Rectal smooth muscle tissue (tissue), 1 donor: Measurements from ENCODE around the gene RAD51B.
"Not testable (repeated sequence)": the region's sequence is repeated elsewhere in the genome, so short reads cannot be mapped to it uniquely, and the experiment has no call there.

Experiments used
- H3K27ac ChIP-seq: one replicate; pipeline ENCODE4 v1.7.0; 2013; ENCODE audit warnings: low read depth, low read length, inconsistent platforms
- H3K27me3 ChIP-seq: one replicate; pipeline ENCODE4 v1.7.0; 2013; ENCODE audit warnings: low read length; ENCODE audit not compliant: control insufficient read depth, insufficient read depth
- H3K36me3 ChIP-seq: one replicate; pipeline ENCODE4 v1.7.0; 2013; ENCODE audit warnings: low read length; ENCODE audit not compliant: control insufficient read depth, insufficient read depth
- H3K4me1 ChIP-seq: one replicate; pipeline ENCODE4 v1.7.0; 2013; ENCODE audit warnings: low read length; ENCODE audit not compliant: control insufficient read depth, insufficient read depth
- H3K4me3 ChIP-seq: one replicate; pipeline ENCODE4 v1.7.0; 2013; ENCODE audit warnings: low read length
- H3K9ac ChIP-seq: one replicate; pipeline ENCODE4 v1.7.0; 2013; ENCODE audit warnings: low read length

The RAD51B gene

DNA sequence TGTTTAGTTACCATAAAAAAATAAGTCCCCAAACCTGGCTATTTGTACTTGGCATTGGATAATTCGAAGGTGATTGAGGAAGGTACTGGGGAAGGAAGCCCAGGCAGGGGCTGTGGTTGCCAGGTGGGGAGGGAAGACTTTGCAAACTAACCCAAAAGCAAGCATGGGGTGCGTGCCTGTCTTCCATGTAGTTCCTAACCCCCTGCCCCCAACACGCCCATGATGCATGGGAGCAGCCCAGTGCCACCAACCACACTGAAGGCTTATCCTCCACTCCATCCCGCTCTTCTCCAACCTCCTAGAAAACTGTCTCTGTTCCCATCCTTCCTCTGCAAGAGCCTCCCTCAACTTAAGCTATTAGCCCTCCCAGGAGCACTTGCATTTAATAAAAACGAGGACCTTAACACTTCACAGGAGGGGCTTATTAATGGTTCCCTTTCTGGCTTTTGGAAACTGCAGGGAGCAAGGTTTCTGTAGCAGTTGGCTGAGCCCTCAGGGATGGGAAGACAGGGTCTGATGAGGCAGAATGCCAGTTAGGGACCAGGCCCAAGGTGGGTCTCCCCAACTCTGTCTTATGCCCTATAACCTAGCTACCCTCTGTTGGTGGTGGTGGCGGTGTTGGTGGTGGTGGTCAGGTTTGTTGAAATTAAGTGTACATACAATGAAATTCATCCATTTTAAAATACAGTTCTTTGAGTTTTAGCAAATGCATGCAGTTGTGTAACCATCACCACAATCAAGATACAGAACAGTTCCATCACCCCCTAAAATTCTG is 877.3 kb downstream of the RAD51B start:
- no peak overlapping the region for H3K9ac ChIP-seq
- H3K27ac ChIP-seq = no peak overlapping the region
- no peak overlapping the region for H3K4me3 ChIP-seq
- no peaks in the 10 kb centered on the region for H3K4me1 ChIP-seq
- no peaks in the 10 kb centered on the region for H3K36me3 ChIP-seq
- H3K27me3 ChIP-seq = no peaks in the 10 kb centered on the region

DNA sequence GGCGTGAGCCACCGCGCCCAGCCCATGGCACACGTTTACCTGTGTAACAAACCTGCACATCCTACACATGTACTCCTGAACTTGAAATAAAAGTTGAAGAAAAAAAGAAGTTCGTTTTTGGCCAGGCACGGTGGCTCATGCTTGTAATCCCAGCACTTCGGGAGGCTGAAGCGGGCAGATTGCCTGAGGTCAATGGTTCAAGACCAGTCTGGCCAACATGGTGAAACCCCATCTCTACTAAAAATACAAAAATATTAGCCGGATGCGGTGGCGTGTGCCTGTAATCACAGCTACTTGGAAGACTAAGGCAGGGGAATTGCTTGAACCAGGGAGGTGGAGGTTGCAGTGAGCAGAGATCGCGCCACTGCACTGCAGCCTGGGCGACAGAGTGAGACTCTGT is 879.2 kb downstream of the RAD51B start:
- H3K36me3 ChIP-seq, H3K27ac ChIP-seq, H3K4me1 ChIP-seq, H3K27me3 ChIP-seq, H3K9ac ChIP-seq, H3K4me3 ChIP-seq: not testable (repeated sequence)

DNA sequence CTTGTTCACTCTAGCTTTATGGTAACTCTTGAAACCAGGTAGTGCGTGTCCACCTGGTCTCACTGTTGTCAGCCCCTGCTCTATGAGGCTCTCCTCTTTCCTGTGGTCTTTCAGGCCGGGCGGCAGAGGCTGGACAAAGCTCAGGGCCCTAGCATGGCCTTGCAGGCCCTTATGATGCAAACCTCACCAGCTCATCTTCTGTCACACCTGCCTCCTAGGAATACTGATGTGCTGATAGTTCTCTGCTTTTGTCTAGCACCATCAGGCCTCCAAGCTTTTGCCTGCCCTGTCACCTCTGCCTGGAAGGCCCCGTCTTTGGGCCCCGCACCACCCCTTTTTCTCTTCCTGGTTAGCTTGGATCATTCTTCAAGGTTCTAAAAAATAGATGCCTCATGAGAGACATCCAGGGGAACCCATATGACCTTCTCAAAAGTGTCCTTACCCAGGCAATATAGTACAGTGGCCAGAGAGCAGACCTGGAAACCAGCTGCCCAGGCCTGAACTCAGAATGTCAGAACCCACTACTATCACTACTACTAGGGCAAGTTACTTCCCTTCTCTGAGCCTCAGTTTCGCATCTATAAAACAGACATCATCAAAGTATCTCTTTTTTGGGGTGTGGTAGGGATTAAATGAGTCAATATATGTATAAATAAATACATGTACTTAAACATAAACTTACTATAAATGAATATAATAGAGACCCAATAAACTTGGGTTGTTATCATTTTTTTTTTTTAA is 881.6 kb downstream of the RAD51B start:
- no peak overlapping the region for H3K27ac ChIP-seq
- no peak overlapping the region for H3K9ac ChIP-seq
- H3K4me1 ChIP-seq = no peaks in the 10 kb centered on the region
- H3K4me3 ChIP-seq = no peak overlapping the region
- H3K27me3 ChIP-seq = no peaks in the 10 kb centered on the region
- H3K36me3 ChIP-seq = no peaks in the 10 kb centered on the region

DNA sequence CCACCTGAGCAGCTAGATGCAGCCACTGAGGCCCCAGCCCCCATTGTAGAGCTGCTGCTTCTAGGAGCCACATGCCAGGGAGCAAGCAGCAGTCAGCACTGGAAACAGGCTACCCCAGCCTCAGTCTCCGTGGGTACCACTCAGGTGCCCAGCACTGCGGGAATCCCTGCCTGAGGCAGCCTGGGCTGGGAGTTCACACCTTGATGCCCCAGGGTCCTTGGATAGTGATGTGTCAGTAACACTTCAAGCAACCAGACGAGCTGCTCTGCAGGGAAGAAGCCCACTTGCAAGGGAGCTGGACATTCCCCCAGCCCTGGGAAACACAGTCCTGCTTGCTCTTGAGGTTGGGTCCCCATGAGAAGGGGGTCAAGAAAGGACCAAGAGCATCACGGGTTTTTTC is 882.6 kb downstream of the RAD51B start:
- no peaks in the 10 kb centered on the region for H3K4me1 ChIP-seq
- no peaks in the 10 kb centered on the region for H3K36me3 ChIP-seq
- H3K4me3 ChIP-seq = no peak overlapping the region
- H3K27ac ChIP-seq = no peak overlapping the region
- no peak overlapping the region for H3K9ac ChIP-seq
- no peaks in the 10 kb centered on the region for H3K27me3 ChIP-seq

DNA sequence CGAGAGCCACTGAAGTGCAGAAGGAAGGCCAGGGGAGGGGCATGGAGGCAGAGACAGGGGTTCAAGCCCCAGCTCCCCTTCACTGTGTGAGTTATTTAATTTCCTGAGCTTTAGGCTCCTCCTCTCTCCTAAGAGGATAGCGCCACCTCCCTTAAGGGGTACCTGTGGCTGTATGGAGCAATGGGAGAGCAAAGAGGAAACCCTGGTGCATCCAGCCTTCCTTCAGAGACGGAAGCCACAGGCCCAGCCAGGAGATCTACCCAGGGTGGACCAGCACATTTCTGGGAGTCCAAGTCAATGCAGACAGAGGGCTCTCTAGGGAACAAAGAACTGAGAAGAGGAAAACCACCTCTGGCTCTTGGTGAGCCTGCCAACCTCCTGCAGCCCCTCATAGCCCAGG is 883.0 kb downstream of the RAD51B start:
- H3K4me3 ChIP-seq = no peak overlapping the region
- H3K27me3 ChIP-seq = no peaks in the 10 kb centered on the region
- no peak overlapping the region for H3K9ac ChIP-seq
- no peak overlapping the region for H3K27ac ChIP-seq
- H3K4me1 ChIP-seq = no peaks in the 10 kb centered on the region
- no peaks in the 10 kb centered on the region for H3K36me3 ChIP-seq

DNA sequence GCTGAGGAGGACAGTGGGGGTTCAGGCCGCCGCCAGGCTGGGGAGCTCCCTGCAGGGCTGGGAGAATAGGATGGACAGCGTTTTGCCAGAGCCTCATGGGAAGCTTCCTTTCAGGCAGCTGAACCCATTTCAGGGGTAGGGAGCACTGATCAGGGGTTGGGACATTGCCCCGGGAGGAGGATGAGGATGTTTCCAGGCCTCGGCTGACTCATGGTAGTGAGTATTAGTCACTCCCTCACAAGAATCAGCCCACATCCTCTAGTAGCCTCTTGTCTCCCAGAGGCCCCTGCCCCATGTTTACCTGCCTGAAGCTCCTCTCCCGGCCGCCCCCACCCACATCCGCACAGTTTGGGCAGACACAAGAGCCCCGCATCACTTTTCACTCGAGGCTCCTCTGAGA is 883.5 kb downstream of the RAD51B start:
- H3K27ac ChIP-seq = no peak overlapping the region
- no peaks in the 10 kb centered on the region for H3K4me1 ChIP-seq
- no peaks in the 10 kb centered on the region for H3K36me3 ChIP-seq
- no peak overlapping the region for H3K9ac ChIP-seq
- H3K4me3 ChIP-seq = no peak overlapping the region
- H3K27me3 ChIP-seq = no peaks in the 10 kb centered on the region

DNA sequence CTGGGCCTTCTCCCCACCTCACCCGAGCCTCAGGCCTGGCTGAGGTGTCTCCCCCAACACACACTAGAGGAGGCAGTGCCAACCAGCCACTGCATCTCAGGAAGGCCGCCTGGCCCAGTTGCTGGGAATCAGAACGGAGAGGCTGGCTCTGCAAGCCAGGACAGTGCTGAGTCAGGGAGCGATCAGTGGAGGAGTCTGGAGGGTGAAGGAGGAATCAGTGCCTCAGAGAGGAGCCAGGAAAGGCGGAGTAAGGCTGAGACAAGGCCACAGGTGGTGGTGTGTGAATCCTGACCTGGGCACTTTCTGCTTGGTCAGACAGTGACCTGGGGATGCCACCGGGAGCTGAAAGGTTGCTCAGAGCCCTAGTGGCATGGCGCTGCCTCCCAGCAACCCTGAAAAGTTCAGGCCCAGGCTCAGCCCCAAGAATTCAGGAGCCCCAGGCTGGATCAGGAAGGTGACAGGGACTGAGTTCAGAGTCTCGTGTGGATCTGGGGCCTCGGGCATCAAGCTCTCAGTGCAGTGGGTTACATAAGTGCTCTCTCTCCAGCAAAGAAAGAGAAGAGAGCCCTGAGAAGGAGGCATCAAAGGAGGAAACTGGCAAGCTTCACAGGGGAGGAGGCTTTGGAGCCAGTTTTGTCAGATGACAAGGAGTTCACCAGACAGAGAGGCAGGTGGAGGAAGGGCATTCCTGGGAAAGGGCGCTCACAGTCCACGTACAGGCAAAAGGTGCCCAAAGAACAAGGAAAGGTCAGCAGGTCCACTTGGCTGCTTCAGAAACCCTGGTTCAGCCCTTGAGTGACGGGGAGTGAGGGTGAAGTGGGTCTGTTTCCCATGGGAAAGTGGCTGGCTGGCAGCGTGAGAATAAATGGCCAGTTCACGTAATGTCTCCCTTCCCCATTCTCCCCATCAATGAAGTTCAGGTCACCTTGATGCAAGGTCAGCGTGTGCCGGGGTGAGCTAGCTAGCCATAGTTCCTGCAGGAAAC is 885.4 kb downstream of the RAD51B start:
- Histone ChIP-seq H3K36me3 (no peaks in the 10 kb centered on the region), H3K4me1 (no peaks in the 10 kb centered on the region), H3K27me3 (no peaks in the 10 kb centered on the region), H3K27ac (no peak overlapping the region), H3K9ac (no peak overlapping the region), H3K4me3 (no peak overlapping the region)

DNA sequence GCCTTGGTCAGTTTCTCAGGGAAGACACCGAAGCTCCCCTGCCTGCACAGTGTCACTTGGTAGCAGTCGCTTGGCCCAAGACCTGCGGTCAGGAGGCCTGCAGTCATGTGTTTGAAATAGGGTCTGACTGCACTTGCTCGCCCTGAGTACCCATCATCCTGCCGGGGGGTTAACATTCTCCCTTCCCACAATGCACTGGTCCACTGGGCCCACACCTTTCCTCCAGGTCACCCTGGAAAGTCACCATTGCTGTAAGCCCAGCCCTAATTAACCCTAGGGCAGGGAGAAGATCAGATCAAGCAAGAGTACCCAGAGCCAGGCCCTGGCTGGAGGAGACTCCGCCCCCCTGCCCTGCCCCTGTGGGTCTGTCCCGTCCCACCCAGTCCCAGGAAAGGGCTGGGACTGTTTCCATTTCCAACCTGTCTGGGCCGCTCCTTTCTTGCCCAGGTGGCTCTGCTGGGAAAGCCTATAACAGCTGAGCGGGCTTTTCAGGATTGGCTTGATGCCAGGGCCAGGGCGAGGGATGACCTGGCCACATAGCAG is 886.2 kb downstream of the RAD51B start:
- no peaks in the 10 kb centered on the region for H3K27me3 ChIP-seq
- no peaks in the 10 kb centered on the region for H3K36me3 ChIP-seq
- H3K4me3 ChIP-seq = no peak overlapping the region
- H3K4me1 ChIP-seq = no peaks in the 10 kb centered on the region
- H3K27ac ChIP-seq = no peak overlapping the region
- no peak overlapping the region for H3K9ac ChIP-seq

DNA sequence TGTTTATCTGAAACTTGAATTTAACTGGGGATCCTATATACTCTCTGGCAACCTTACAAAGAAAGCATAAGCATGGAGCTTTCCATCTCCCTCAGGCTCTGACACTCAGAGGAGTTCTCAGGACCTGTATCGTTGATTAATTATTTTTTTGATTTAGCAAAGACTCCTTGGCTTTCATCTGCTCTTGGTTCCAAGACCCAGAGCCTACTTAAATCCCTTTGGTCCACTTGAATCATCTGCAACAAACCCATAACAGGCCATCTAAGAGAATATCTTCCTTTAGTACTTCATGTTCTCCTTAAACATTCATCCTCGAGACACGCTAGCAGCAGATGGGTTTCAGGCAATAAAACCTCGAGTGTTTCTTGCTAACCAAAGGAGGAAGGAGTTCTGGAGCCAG is 887.9 kb downstream of the RAD51B start:
- H3K4me1 ChIP-seq = no peaks in the 10 kb centered on the region
- no peaks in the 10 kb centered on the region for H3K27me3 ChIP-seq
- no peaks in the 10 kb centered on the region for H3K36me3 ChIP-seq
- no peak overlapping the region for H3K9ac ChIP-seq
- H3K4me3 ChIP-seq = no peak overlapping the region
- no peak overlapping the region for H3K27ac ChIP-seq

DNA sequence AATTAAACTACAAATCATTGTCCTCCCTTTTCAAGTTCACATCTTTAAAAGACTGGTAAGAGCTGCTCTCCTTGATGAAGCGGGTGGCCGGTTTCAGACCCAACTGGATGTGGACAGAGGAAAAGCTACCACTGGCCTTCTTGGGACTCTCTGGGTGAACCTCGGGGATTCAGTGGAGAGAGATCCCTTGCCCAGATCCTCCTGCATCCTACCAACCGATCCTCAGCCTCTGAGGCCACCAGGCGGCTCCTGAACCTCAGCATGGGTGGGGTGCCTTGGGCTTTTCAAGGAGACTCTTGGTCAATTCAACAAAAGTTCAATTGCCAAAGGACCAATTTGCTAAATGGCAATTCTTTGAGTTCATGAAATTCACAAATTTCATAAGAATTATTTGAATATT is 888.8 kb downstream of the RAD51B start:
- no peak overlapping the region for H3K4me3 ChIP-seq
- no peaks in the 10 kb centered on the region for H3K27me3 ChIP-seq
- H3K9ac ChIP-seq = no peak overlapping the region
- H3K36me3 ChIP-seq = no peaks in the 10 kb centered on the region
- H3K4me1 ChIP-seq = no peaks in the 10 kb centered on the region
- H3K27ac ChIP-seq = no peak overlapping the region

DNA sequence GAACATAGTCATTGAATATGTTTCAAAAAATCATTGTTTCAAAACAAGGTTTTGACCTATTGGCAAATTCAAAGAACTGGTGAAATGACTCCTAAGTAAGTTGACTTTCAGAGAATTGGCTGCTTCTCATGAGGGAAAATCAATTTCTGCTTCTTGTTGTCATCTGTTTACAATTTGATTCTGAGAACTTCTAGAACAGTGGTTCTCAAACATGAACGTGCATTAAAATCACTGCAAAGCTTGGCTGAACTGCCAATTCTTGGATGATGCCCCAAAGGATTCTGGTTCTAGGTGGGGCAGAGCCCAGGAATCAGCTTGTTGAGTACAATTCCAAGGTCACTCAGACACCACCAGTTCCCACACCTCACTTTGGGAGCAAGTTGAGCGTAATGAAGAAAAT is 889.4 kb downstream of the RAD51B start:
- H3K27me3 ChIP-seq = no peaks in the 10 kb centered on the region
- H3K9ac ChIP-seq = no peak overlapping the region
- H3K4me1 ChIP-seq = no peaks in the 10 kb centered on the region
- no peaks in the 10 kb centered on the region for H3K36me3 ChIP-seq
- H3K27ac ChIP-seq = no peak overlapping the region
- H3K4me3 ChIP-seq = no peak overlapping the region

DNA sequence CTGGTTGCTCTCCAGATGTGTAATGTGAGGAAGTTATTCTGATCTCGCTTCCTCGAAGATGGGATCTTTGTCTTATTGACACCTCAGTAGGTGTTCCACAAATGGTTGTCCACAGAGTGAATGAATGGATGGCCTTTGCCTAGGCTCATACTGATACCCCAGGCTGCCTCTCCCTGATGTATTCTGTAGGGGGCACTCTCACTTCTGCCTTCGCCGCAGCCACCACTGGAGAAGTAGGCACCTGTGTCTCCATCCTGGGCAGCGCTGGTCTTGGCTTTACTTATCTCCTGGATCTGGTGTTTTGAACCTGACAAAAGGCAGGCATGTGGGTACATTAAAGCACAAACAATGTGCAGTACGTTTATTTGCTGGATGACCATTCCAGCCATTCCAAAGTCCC is 891.2 kb downstream of the RAD51B start:
- no peaks in the 10 kb centered on the region for H3K27me3 ChIP-seq
- H3K36me3 ChIP-seq = no peaks in the 10 kb centered on the region
- H3K4me3 ChIP-seq = no peak overlapping the region
- H3K27ac ChIP-seq = no peak overlapping the region
- no peak overlapping the region for H3K9ac ChIP-seq
- no peaks in the 10 kb centered on the region for H3K4me1 ChIP-seq
